Esophagus squamous epithelium (tissue), 5 donors: ENCODE measurements around the gene IFNAR2. TPM values are rescaled to one million over a fixed set of nuclear protein-coding genes. Genes with fewer than 3 reads are reported as not detected.

Experiments
- DNase-seq: peaks from one replicate; lab custom pipeline; 2025; lab: John Stamatoyannopoulos, UW
- H3K27ac ChIP-seq, 4 donors: fragments of 200-600 bp; sonication (generic); one replicate each; pipeline ENCODE4 v1.5.1; 2016 to 2019; ENCODE audit warnings: mild to moderate bottlenecking in 1 of 4
- H3K27me3 ChIP-seq, 4 donors: fragments of 200-600 bp; sonication (generic); 1 replicate in 3 of 4; 2 replicates in 1 of 4; pipeline versions ENCODE4 v1.5.1 to v1.6.0; 2017 to 2021; ENCODE audit warnings: antibody characterized with exemption in 1 of 4
- H3K36me3 ChIP-seq, 3 donors: fragments of 200-600 bp; sonication (generic); one replicate each; pipeline ENCODE4 v1.5.1; 2016 to 2019
- H3K4me1 ChIP-seq, 3 donors: fragments of 200-600 bp; sonication (generic); one replicate each; pipeline ENCODE4 v1.5.1; 2017 to 2019
- H3K4me3 ChIP-seq, 4 donors: fragments of 200-600 bp; sonication (generic); 1 replicate in 3 of 4; 2 replicates in 1 of 4; pipeline ENCODE4 v1.5.1; 2016 to 2019; ENCODE audit warnings: mild to moderate bottlenecking in 2 of 4, moderate library complexity in 1 of 4
- H3K9me3 ChIP-seq, 3 donors: fragments of 200-600 bp; sonication (generic); one replicate each; pipeline ENCODE4 v1.5.1; 2016 to 2019
- CTCF ChIP-seq, 6 experiments: fragments of 450-650 bp in 4 of 6; fragments of 200-600 bp in 2 of 6; sonication (generic) in 2 of 6; IDR thresholded peaks; one replicate each; pipeline ENCODE4 v1.5.1; 2016 to 2019; ENCODE audit warnings: antibody characterized with exemption in 6 of 6, mild to moderate bottlenecking in 4 of 6, moderate library complexity in 4 of 6
- POLR2A ChIP-seq, 4 donors: fragments of 450-650 bp; IDR thresholded peaks; one replicate each; pipeline ENCODE4 v1.6.1; 2017; ENCODE audit warnings: antibody characterized with exemption in 4 of 4, mild to moderate bottlenecking in 4 of 4, moderate library complexity in 3 of 4
- WGBS, 2 donors: methylation state at CpG; one replicate each; pipeline ENCODE4 v1.1.5; 2018; 5-methylcytosine and 5-hydroxymethylcytosine counted together
- intact Hi-C: fragments of 100-400 bp; cut with DNase I; formaldehyde crosslinking; loops from one replicate; pipeline ENCODE4 v1.15.0; 2022
- total RNA-seq, 4 donors: library from RNA; depleted of rRNA; stranded (reverse); fragments of >200 nt; gene quantifications; one replicate each; pipeline ENCODE4 v1.1.0, GENCODE V29; 2016
- donor health status: DM: yes; HTN: yes; CAD: no.

Gene IFNAR2
- total RNA-seq, result 10 to 100 TPM in 1 of 4 donors, 1 to 10 TPM in 3; 4.0 to 13.3 (median 7.0) TPM

GRCh38 chr21:33229784-33230544 lies at the start of gene IFNAR2:
Gene IFNAR2 (plus strand): TSS chr21:33229938. CDS start chr21:33241923, 11,985 bp downstream.
- Histone ChIP-seq H3K4me1 (peaks cover 6 to 49% (median 14%) of the 10 kb centered on the region in 3 donors), H3K4me3 (peak within 1 kb of the TSS; percentile 79 to 99 (median 88)), H3K27me3 (no peaks in the 10 kb centered on the region), H3K9me3 (no peaks in the 10 kb centered on the region), H3K27ac (peak within 1 kb of the TSS; percentile 86 to 98 (median 92)), H3K36me3 (no peaks in the 10 kb centered on the region)
- TF ChIP-seq POLR2A (IDR thresholded peaks at IDR 0.05), result peak in 2 of 4 donors; percentile 55 to 84
- no peak for TF ChIP-seq CTCF (IDR thresholded peaks at IDR 0.05)
- 0 to 2% methylated on average over 23 to 26 of the region's 95 CpGs for WGBS, 2 donors
- no peak for DNase-seq
- intact Hi-C loops, result no loop called here

GRCh38 chr21:33185852-33186251 lies 43.9 kb upstream of the IFNAR2 start:
- Histone ChIP-seq H3K27ac (peak overlapping the region in 1 of 4 donors; percentile 6), H3K4me1 (no peaks in the 10 kb centered on the region), H3K27me3 (peaks cover 0 to 37% (median 2%) of the 10 kb centered on the region in 4 donors), H3K9me3 (no peaks in the 10 kb centered on the region), H3K4me3 (no peak overlapping the region), H3K36me3 (no peaks in the 10 kb centered on the region)
- WGBS, 2 donors, result 70 to 79% methylated on average over 6 of the region's 6 CpGs
- no peak for TF ChIP-seq POLR2A (IDR thresholded peaks at IDR 0.05)
- TF ChIP-seq CTCF (IDR thresholded peaks at IDR 0.05), result no peak
- intact Hi-C loops, result no loop called here
- DNase-seq, result no peak

GRCh38 chr21:33187276-33187675 lies 42.5 kb upstream of the IFNAR2 start:
- Histone ChIP-seq H3K4me3 (no peak overlapping the region), H3K27ac (no peak overlapping the region), H3K27me3 (peaks cover 0 to 29% (median 2%) of the 10 kb centered on the region in 4 donors), H3K36me3 (no peaks in the 10 kb centered on the region), H3K4me1 (no peaks in the 10 kb centered on the region), H3K9me3 (no peaks in the 10 kb centered on the region)
- DNase-seq, result no peak
- intact Hi-C loops, result no loop called here
- 69 to 74% methylated on average over 4 of the region's 4 CpGs for WGBS, 2 donors
- TF ChIP-seq CTCF (IDR thresholded peaks at IDR 0.05), result no peak
- TF ChIP-seq POLR2A (IDR thresholded peaks at IDR 0.05), result no peak

GRCh38 chr21:33189237-33189636 lies 40.5 kb upstream of the IFNAR2 start:
- intact Hi-C loops, result no loop called here
- TF ChIP-seq CTCF (IDR thresholded peaks at IDR 0.05), result no peak
- no peak for TF ChIP-seq POLR2A (IDR thresholded peaks at IDR 0.05)
- WGBS, 2 donors, result 25 to 42% methylated on average over 4 of the region's 4 CpGs

GRCh38 chr21:33189824-33190223 lies 39.9 kb upstream of the IFNAR2 start:
- TF ChIP-seq CTCF (IDR thresholded peaks at IDR 0.05) (no peak), POLR2A (IDR thresholded peaks at IDR 0.05) (no peak)
- Histone ChIP-seq H3K27ac (no peak overlapping the region), H3K9me3 (no peaks in the 10 kb centered on the region)

More at GRCh38 chr21:33189237-33189636, 40.5 kb upstream of the IFNAR2 start:
- Histone ChIP-seq H3K27ac (no peak overlapping the region), H3K36me3 (no peaks in the 10 kb centered on the region), H3K4me3 (no peak overlapping the region), H3K27me3 (peaks cover 0 to 29% (median 2%) of the 10 kb centered on the region in 4 donors), H3K9me3 (no peaks in the 10 kb centered on the region), H3K4me1 (no peaks in the 10 kb centered on the region)
- no peak for DNase-seq

More at GRCh38 chr21:33189824-33190223, 39.9 kb upstream of the IFNAR2 start:
- Histone ChIP-seq H3K4me1 (no peaks in the 10 kb centered on the region), H3K27me3 (peaks cover 0 to 29% (median 2%) of the 10 kb centered on the region in 4 donors), H3K36me3 (no peaks in the 10 kb centered on the region), H3K4me3 (no peak overlapping the region)
- WGBS, 2 donors, result 51 to 55% methylated on average over 3 of the region's 3 CpGs
- DNase-seq, result no peak
- intact Hi-C loops, result loop anchor here (10.0 kb wide), 1 partner anchor 245 kb away; no protein-coding TSS in a partner anchor
